ENCODE data around the gene DARS1. TPM values are rescaled to one million over a fixed set of nuclear protein-coding genes. Genes with fewer than 3 reads are reported as not detected.

The DARS1 gene
- total and polyA plus RNA-seq, 2 of the 13 experiments (the other 11 are each of a cell fraction or from before 2014, with no cell fraction given), result 149 to 230 TPM

- Histone ChIP-seq H3K36me3 (replicated peaks in 1 of 2; ENCODE audit: control insufficient read depth in 1 of 2, insufficient read depth in 2 of 2, low read length in 2 of 2) (no peaks in the 10 kb centered on the region), H3K4me3 (replicated peaks in 1 of 3; ENCODE audit: insufficient read depth in 1 of 3, low read depth in 2 of 3, low read length in 3 of 3) (no peak overlapping the region), H2AFZ (ENCODE audit: low read length) (no peak overlapping the region), H3K27ac (ENCODE audit: extremely low read length, insufficient read depth, low read length) (no peak overlapping the region), H3K9ac (ENCODE audit: insufficient read depth, low read depth, low read length) (no peak overlapping the region), H3K4me2 (ENCODE audit: low read depth, low read length) (no peak overlapping the region), H3K9me3 (ENCODE audit: low read length) (no peaks in the 10 kb centered on the region), H3K4me1 (ENCODE audit: insufficient read depth, low read length) (no peaks in the 10 kb centered on the region), H3K27me3 (ENCODE audit: control insufficient read depth in 1 of 2, insufficient read depth in 2 of 2, low read length in 2 of 2) (peaks cover 0 to 7% of the 10 kb centered on the region in 2 experiments; a peak in 2 of 5 replicates), H3K79me2 (ENCODE audit: insufficient read depth, low read length) (no peaks in the 10 kb centered on the region), H4K20me1 (ENCODE audit: insufficient read depth, low read length) (no peaks in the 10 kb centered on the region)
- DNase-seq (ENCODE audit: low spot score) (no peak), ATAC-seq (no peak), FAIRE-seq (no peak)
- 33% methylated on average over 4 of the region's 4 CpGs for WGBS (ENCODE audit: low lambda C conversion rate)
- POLR2A ChIA-PET, result no interaction called here
- in situ Hi-C loops (cut with HindIII; ENCODE audit: extremely low pct_ligation_motif_present, low pct_unique_long_range_greater_than_20kb), result no loop called here
- CTCF ChIA-PET (ENCODE audit: low intra/inter-chr PET ratio, low total read pairs), result no interaction called here
- TF ChIP-seq RFXAP (CRISPR knock-in tag; IDR thresholded peaks at IDR 0.05; ENCODE audit: borderline replicate concordance) (no peak), ZBTB2 (CRISPR knock-in tag; IDR thresholded peaks at IDR 0.05; ENCODE audit: low read depth) (no peak), HOXA5 (CRISPR knock-in tag; IDR thresholded peaks at IDR 0.05) (no peak), ZNF205 (CRISPR knock-in tag; IDR thresholded peaks at IDR 0.05) (no peak), TCF7L2 (IDR thresholded peaks at IDR 0.05; ENCODE audit: low read depth, low read length) (no peak), ZNF20 (CRISPR knock-in tag; IDR thresholded peaks at IDR 0.05) (no peak), HIVEP1 (CRISPR knock-in tag; IDR thresholded peaks at IDR 0.05) (no peak), U2AF1 (optimal IDR thresholded peaks at IDR 0.05; ENCODE audit: low read depth, low read length) (no peak), ZNF605 (CRISPR knock-in tag; IDR thresholded peaks at IDR 0.05) (no peak), SKIL (CRISPR knock-in tag; IDR thresholded peaks at IDR 0.05; ENCODE audit: borderline replicate concordance) (no peak), ZNF367 (CRISPR knock-in tag; IDR thresholded peaks at IDR 0.05; ENCODE audit: borderline replicate concordance) (no peak), ZNF329 (CRISPR knock-in tag; IDR thresholded peaks at IDR 0.05; ENCODE audit: low read depth) (no peak), ETV6 (CRISPR knock-in tag; conservative IDR thresholded peaks at IDR 0.05) (no peak)
- intact Hi-C loops (cut with micrococcal nuclease; ENCODE audit: unreplicated experiment), result no loop called here
- BruUV-seq (replicated peaks), result no TSS peak
Observed at GRCh38 chr2:135885709-135886108, 99.7 kb downstream of the DARS1 start.
